Ishikawa (cell line): ENCODE measurements around the gene QPCT.

Experiments
- CEBPB ChIP-seq: IDR thresholded peaks from 2 replicates; pipeline ENCODE4 v1.6.1; 2012
- CREB1 ChIP-seq: IDR thresholded peaks from 2 replicates; pipeline ENCODE4 v1.6.1; 2012; ENCODE audit warnings: low read depth
- EP300 ChIP-seq: IDR thresholded peaks from 2 replicates; pipeline ENCODE4 v1.6.1; 2012; ENCODE audit warnings: borderline replicate concordance
- MAX ChIP-seq: IDR thresholded peaks from 2 replicates; pipeline ENCODE4 v1.6.1; 2012
- RAD21 ChIP-seq: IDR thresholded peaks from 2 replicates; pipeline ENCODE4 v1.6.1; 2012; ENCODE audit warnings: low read depth
- REST ChIP-seq: IDR thresholded peaks from 2 replicates; pipeline ENCODE4 v1.6.1; 2012; ENCODE audit warnings: low read depth, mild to moderate bottlenecking
- TAF1 ChIP-seq: IDR thresholded peaks from 2 replicates; pipeline ENCODE4 v1.6.1; 2012; ENCODE audit warnings: low read depth, mild to moderate bottlenecking
- USF1 ChIP-seq: IDR thresholded peaks from 2 replicates; pipeline ENCODE4 v1.6.1; 2012
- YY1 ChIP-seq: IDR thresholded peaks from 2 replicates; pipeline ENCODE4 v1.6.1; 2012; ENCODE audit warnings: low read depth
- ZBTB7A ChIP-seq: IDR thresholded peaks from 2 replicates; pipeline ENCODE4 v1.6.1; 2012; ENCODE audit warnings: low read depth

- TF ChIP-seq EP300 (no peak), CREB1 (no peak), MAX (no peak), REST (no peak), YY1 (no peak), TAF1 (no peak), USF1 (no peak), RAD21 (no peak), CEBPB (no peak), ZBTB7A (no peak)
Observed at GRCh38 chr2:37370666-37371065, 26.2 kb downstream of the QPCT start.
